Liver (tissue), 9 donors: ENCODE data around the gene NFE2L1. TPM values are rescaled to one million over a fixed set of nuclear protein-coding genes. Genes with fewer than 3 reads are reported as not detected.

Experiments
- DNase-seq: peaks from one replicate; pipeline ENCODE4 v3.0.0-alpha.2; 2017; ENCODE audit warnings: low spot score
- H3K27ac ChIP-seq, 2 donors: one replicate each; pipeline ENCODE4 v1.7.0; 2013; ENCODE audit warnings: inconsistent platforms in 2 of 2, low read length in 2 of 2, control low read depth in 1 of 2, low read depth in 1 of 2, mild to moderate bottlenecking in 1 of 2
- H3K27me3 ChIP-seq, 4 donors: one replicate each; pipeline versions ENCODE4 v1.6.1 to v1.7.0; 2013; ENCODE audit warnings: low read length in 3 of 4, inconsistent platforms in 1 of 4, mild to moderate bottlenecking in 1 of 4, moderate library complexity in 1 of 4; ENCODE audit not compliant: control insufficient read depth in 4 of 4, insufficient read depth in 4 of 4
- H3K36me3 ChIP-seq, 4 donors: one replicate each; pipeline versions ENCODE4 v1.6.1 to v1.7.0; 2013; ENCODE audit warnings: low read length in 3 of 4, mild to moderate bottlenecking in 3 of 4, low read depth in 1 of 4, moderate library complexity in 1 of 4; ENCODE audit not compliant: control insufficient read depth in 4 of 4, insufficient read depth in 3 of 4
- H3K4me1 ChIP-seq, 4 donors: one replicate each; pipeline versions ENCODE4 v1.6.1 to v1.7.0; 2013; ENCODE audit warnings: low read length in 3 of 4, mild to moderate bottlenecking in 3 of 4, moderate library complexity in 1 of 4; ENCODE audit not compliant: control insufficient read depth in 4 of 4, insufficient read depth in 4 of 4
- H3K4me3 ChIP-seq, 3 donors: one replicate each; pipeline versions ENCODE4 v1.6.1 to v1.7.0; 2013; ENCODE audit warnings: low read length in 3 of 3, control low read depth in 1 of 3, low read depth in 1 of 3, mild to moderate bottlenecking in 1 of 3
- H3K9ac ChIP-seq, 2 donors: one replicate each; pipeline ENCODE4 v1.7.0; 2013; ENCODE audit warnings: low read length in 2 of 2, mild to moderate bottlenecking in 2 of 2, moderate library complexity in 2 of 2, control low read depth in 1 of 2, low read depth in 1 of 2
- H3K9me3 ChIP-seq, 4 donors: one replicate each; pipeline versions ENCODE4 v1.6.1 to v1.7.0; 2013; ENCODE audit warnings: low read length in 3 of 4; ENCODE audit not compliant: control insufficient read depth in 4 of 4
- ATF3 ChIP-seq: IDR thresholded peaks from 2 replicates; pipeline ENCODE4 v1.6.1; 2016; ENCODE audit warnings: antibody characterized with exemption
- CTCF ChIP-seq: fragments of 150-350 bp; IDR thresholded peaks from 2 replicates; pipeline ENCODE4 v1.5.1; 2017; ENCODE audit warnings: improper control_type of control experiment, low read depth, low read length; ENCODE audit not compliant: missing input control
- EGR1 ChIP-seq, 2 donors: IDR thresholded peaks; 2 replicates each; pipeline ENCODE4 v1.6.1; 2016 to 2018; ENCODE audit warnings: antibody characterized with exemption in 2 of 2, low read depth in 2 of 2
- FOXA1 ChIP-seq: IDR thresholded peaks from 2 replicates; pipeline ENCODE4 v1.6.1; 2016; ENCODE audit warnings: antibody characterized with exemption
- FOXA2 ChIP-seq: IDR thresholded peaks from 2 replicates; pipeline ENCODE4 v1.6.1; 2016; ENCODE audit warnings: antibody characterized with exemption
- GABPA ChIP-seq, 2 donors: IDR thresholded peaks in 1 of 2; conservative IDR thresholded peaks in 1 of 2; 2 replicates each; pipeline ENCODE4 v1.6.1; 2016; ENCODE audit warnings: antibody characterized with exemption in 2 of 2, mild to moderate bottlenecking in 1 of 2, moderate library complexity in 1 of 2
- HNF4A ChIP-seq, 2 donors: conservative IDR thresholded peaks; 2 replicates each; pipeline ENCODE4 v1.6.1; 2016; ENCODE audit warnings: antibody characterized with exemption in 2 of 2, mild to moderate bottlenecking in 2 of 2
- HNF4G ChIP-seq: IDR thresholded peaks from 2 replicates; pipeline ENCODE4 v1.6.1; 2016; ENCODE audit warnings: antibody characterized with exemption
- JUND ChIP-seq, 2 donors: IDR thresholded peaks; 2 replicates each; pipeline ENCODE4 v1.6.1; 2016; ENCODE audit warnings: antibody characterized with exemption in 2 of 2
- MAX ChIP-seq: IDR thresholded peaks from 2 replicates; pipeline ENCODE4 v1.6.1; 2016; ENCODE audit warnings: antibody characterized with exemption
- NR2F2 ChIP-seq: IDR thresholded peaks from 2 replicates; pipeline ENCODE4 v1.6.1; 2016; ENCODE audit warnings: antibody characterized with exemption
- RAD21 ChIP-seq, 2 donors: IDR thresholded peaks; 2 replicates each; pipeline ENCODE4 v1.6.1; 2016; ENCODE audit warnings: antibody characterized with exemption in 2 of 2, mild to moderate bottlenecking in 2 of 2
- REST ChIP-seq: IDR thresholded peaks from 2 replicates; pipeline ENCODE4 v1.6.1; 2016; ENCODE audit warnings: antibody characterized with exemption, mild to moderate bottlenecking
- RXRA ChIP-seq, 2 donors: IDR thresholded peaks; 2 replicates each; pipeline ENCODE4 v1.6.1; 2017 to 2018; ENCODE audit warnings: antibody characterized with exemption in 2 of 2, mild to moderate bottlenecking in 1 of 2
- SP1 ChIP-seq: IDR thresholded peaks from 2 replicates; pipeline ENCODE4 v1.6.1; 2018; ENCODE audit warnings: antibody characterized with exemption, mild to moderate bottlenecking
- TAF1 ChIP-seq: conservative IDR thresholded peaks from 2 replicates; pipeline ENCODE4 v1.6.1; 2016; ENCODE audit warnings: antibody characterized with exemption, mild to moderate bottlenecking
- YY1 ChIP-seq: IDR thresholded peaks from 2 replicates; pipeline ENCODE4 v1.6.1; 2016; ENCODE audit warnings: antibody characterized with exemption, mild to moderate bottlenecking
- ZBTB33 ChIP-seq: IDR thresholded peaks from 2 replicates; pipeline ENCODE4 v1.6.1; 2016; ENCODE audit warnings: antibody characterized with exemption
- WGBS: extraction: QIAGEN DNeasy Blood & Tissue Kit; methylation state at CpG from one replicate; pipeline ENCODE4 v1.1.7; 2013; 5-methylcytosine and 5-hydroxymethylcytosine counted together
- polyA plus RNA-seq, 2 donors: library from polyadenylated mRNA; stranded (reverse) in 1 of 2; unstranded in 1 of 2; fragments of 200-250 nt in 1 of 2; fragments of >200 nt in 1 of 2; fragmentation: Nextera tagmentation in 1 of 2; extraction: Ambion mirVana in 1 of 2; gene quantifications; one replicate each; pipeline versions ENCODE4 v1.2.1 to v1.2.3, GENCODE V29; 2013 to 2015
- total RNA-seq, 2 donors: library from RNA; depleted of rRNA; stranded (reverse); fragments of >200 nt; gene quantifications; one replicate each; pipeline ENCODE4 v1.2.3, GENCODE V29; 2014
- donor health status: healthy.
- donor health status: healthy.
- donor health status: healthy.
- donor health status: healthy.
- donor health status: healthy.

The NFE2L1 gene
- total and polyA plus RNA-seq, 4 donors = 14.3 to 79.5 (median 57.6) TPM

- Histone ChIP-seq H3K9me3 (no peaks in the 10 kb centered on the region), H3K4me1 (peaks cover 4 to 23% (median 12%) of the 10 kb centered on the region in 4 donors), H3K9ac (no peak overlapping the region), H3K27ac (no peak overlapping the region), H3K36me3 (no peaks in the 10 kb centered on the region), H3K27me3 (no peaks in the 10 kb centered on the region), H3K4me3 (no peak overlapping the region)
- 85% methylated on average over 8 of the region's 8 CpGs for WGBS
- DNase-seq = no peak
- no peak for TF ChIP-seq EGR1 (IDR thresholded peaks at IDR 0.05; ENCODE audit: low read depth in 2 of 2)
- no peak for TF ChIP-seq RAD21 (IDR thresholded peaks at IDR 0.05)
- TF ChIP-seq GABPA (IDR thresholded peaks at IDR 0.05 in 1 of 2, conservative IDR thresholded peaks at IDR 0.05 in 1 of 2) = no peak
Observed at GRCh38 chr17:48045316-48046001, 2.7 kb upstream of the NFE2L1 start.

GRCh38 chr17:48046296-48046695 lies 1.9 kb upstream of the NFE2L1 start:
- no peak overlapping the region for H3K4me3 ChIP-seq
- DNase-seq = no peak
- no peak overlapping the region for H3K27ac ChIP-seq
- H3K9ac ChIP-seq = no peak overlapping the region
- no peaks in the 10 kb centered on the region for H3K27me3 ChIP-seq
- WGBS = 93% methylated on average over 7 of the region's 7 CpGs
- TF ChIP-seq HNF4A (conservative IDR thresholded peaks at IDR 0.05) (no peak), YY1 (no peak), ATF3 (no peak), CTCF (no peak), HNF4G (no peak), GABPA (IDR thresholded peaks at IDR 0.05 in 1 of 2, conservative IDR thresholded peaks at IDR 0.05 in 1 of 2) (no peak), RXRA (IDR thresholded peaks at IDR 0.05) (no peak), TAF1 (no peak), FOXA1 (no peak), MAX (no peak), JUND (IDR thresholded peaks at IDR 0.05) (no peak), FOXA2 (no peak), REST (no peak), ZBTB33 (no peak), EGR1 (IDR thresholded peaks at IDR 0.05; ENCODE audit: low read depth in 2 of 2) (no peak), RAD21 (IDR thresholded peaks at IDR 0.05) (no peak), NR2F2 (no peak), SP1 (no peak)
- H3K4me1 ChIP-seq = peaks cover 7 to 31% (median 19%) of the 10 kb centered on the region in 4 donors
- H3K9me3 ChIP-seq = no peaks in the 10 kb centered on the region
- no peaks in the 10 kb centered on the region for H3K36me3 ChIP-seq
